ENCODE data around the gene CCDC7.
"Not testable (repeated sequence)": the region's sequence is repeated elsewhere in the genome, so short reads cannot be mapped to it uniquely, and the experiment has no call there.

The CCDC7 gene

GRCh38 chr10:32445740-32446535, at the start of gene CCDC7:
Gene CCDC7, plus strand, starts transcription at chr10:32446140. Its CDS starts 5,503 bp downstream, at chr10:32451643.
- peak; percentile 87 for DNase-seq

- DNase-seq: not testable (repeated sequence)
Observed at GRCh38 chr10:32397163-32397562, 48.8 kb upstream of the CCDC7 start.

- not testable (repeated sequence) for DNase-seq
Observed at GRCh38 chr10:32399720-32400119, 46.2 kb upstream of the CCDC7 start.

GRCh38 chr10:32400961-32401360, 45.0 kb upstream of the CCDC7 start:
- no peak for DNase-seq

- DNase-seq: no peak
Observed at GRCh38 chr10:32402499-32402898, 43.4 kb upstream of the CCDC7 start.

- no peak for DNase-seq
Observed at GRCh38 chr10:32403091-32403490, 42.8 kb upstream of the CCDC7 start.

- no peak for DNase-seq
Observed at GRCh38 chr10:32408690-32409089, 37.2 kb upstream of the CCDC7 start.

- DNase-seq: no peak
Observed at GRCh38 chr10:32409741-32410140, 36.2 kb upstream of the CCDC7 start.

- DNase-seq: no peak
Observed at GRCh38 chr10:32410569-32410968, 35.4 kb upstream of the CCDC7 start.

- DNase-seq: no peak
Observed at GRCh38 chr10:32411797-32412498, 34.0 kb upstream of the CCDC7 start.

- DNase-seq: no peak
Observed at GRCh38 chr10:32412499-32412853, 33.5 kb upstream of the CCDC7 start.

- peak; percentile 69 for DNase-seq
Observed at GRCh38 chr10:32413513-32413912, 32.4 kb upstream of the CCDC7 start.

GRCh38 chr10:32415361-32415760, 30.6 kb upstream of the CCDC7 start:
- no peak for DNase-seq

GRCh38 chr10:32417911-32418547, 27.9 kb upstream of the CCDC7 start:
- no peak for DNase-seq

GRCh38 chr10:32418572-32418971, 27.4 kb upstream of the CCDC7 start:
- DNase-seq: no peak

GRCh38 chr10:32419615-32420014, 26.3 kb upstream of the CCDC7 start:
- DNase-seq: no peak

GRCh38 chr10:32426186-32426585, 19.8 kb upstream of the CCDC7 start:
- no peak for DNase-seq

- DNase-seq: no peak
Observed at GRCh38 chr10:32433542-32433941, 12.4 kb upstream of the CCDC7 start.

- DNase-seq: no peak
Observed at GRCh38 chr10:32436215-32436614, 9.7 kb upstream of the CCDC7 start.

- DNase-seq: no peak
Observed at GRCh38 chr10:32437334-32437733, 8.6 kb upstream of the CCDC7 start.

GRCh38 chr10:32445036-32445435, 904 bp upstream of the CCDC7 start:
- no peak for DNase-seq

GRCh38 chr10:32446536-32447406, 831 bp downstream of the CCDC7 start:
- no peak for DNase-seq

- no peak for DNase-seq
Observed at GRCh38 chr10:32454148-32454547, 8.2 kb downstream of the CCDC7 start.

Data from stimulated activated CD4-positive, alpha-beta T cell treated with anti-CD3 and anti-CD28 coated beads, Interleukin-15, amount 100 ng/mL, for 24 hours (primary cell).